Measurements from ENCODE around the gene BAZ2A.
A peak's percentile ranks its signal among the peaks of the same experiment; 100 is the strongest.

The BAZ2A gene

GRCh38 chr12:56632701-56633467 is 2.8 kb upstream of the BAZ2A start:
- in situ Hi-C loops (cut with HindIII; ENCODE audit: low pct_unique_long_range_greater_than_20kb, low sequenced_read_pairs) = no loop called here
- no peak for TF ChIP-seq JUND (IDR thresholded peaks at IDR 0.05; ENCODE audit: low read depth)
- DNase-seq (ENCODE audit: low read depth in 1 of 2, low spot score in 1 of 2) = no peak

GRCh38 chr12:56631790-56632700 is 1.9 kb upstream of the BAZ2A start:
- in situ Hi-C loops (cut with HindIII; ENCODE audit: low pct_unique_long_range_greater_than_20kb, low sequenced_read_pairs) = no loop called here
- no peak for TF ChIP-seq JUND (IDR thresholded peaks at IDR 0.05; ENCODE audit: low read depth)
- peak; percentile 88 to 90 for DNase-seq (ENCODE audit: low read depth in 1 of 2, low spot score in 1 of 2)

- no peak for DNase-seq (ENCODE audit: low read depth in 1 of 2, low spot score in 1 of 2)
- in situ Hi-C loops (cut with HindIII; ENCODE audit: low pct_unique_long_range_greater_than_20kb, low sequenced_read_pairs) = no loop called here
- no peak for TF ChIP-seq JUND (IDR thresholded peaks at IDR 0.05; ENCODE audit: low read depth)
Observed at GRCh38 chr12:56629459-56630179, 507 bp downstream of the BAZ2A start.

GRCh38 chr12:56628671-56629458 is 1.3 kb downstream of the BAZ2A start:
- in situ Hi-C loops (cut with HindIII; ENCODE audit: low pct_unique_long_range_greater_than_20kb, low sequenced_read_pairs) = no loop called here
- no peak for TF ChIP-seq JUND (IDR thresholded peaks at IDR 0.05; ENCODE audit: low read depth)
- DNase-seq (ENCODE audit: low read depth in 1 of 2, low spot score in 1 of 2) = peak in 1 of 2 experiments; percentile 46

GRCh38 chr12:56626701-56627100 is 3.4 kb downstream of the BAZ2A start:
- no peak for DNase-seq (ENCODE audit: low read depth in 1 of 2, low spot score in 1 of 2)
- in situ Hi-C loops (cut with HindIII; ENCODE audit: low pct_unique_long_range_greater_than_20kb, low sequenced_read_pairs) = no loop called here
- TF ChIP-seq JUND (IDR thresholded peaks at IDR 0.05; ENCODE audit: low read depth) = no peak

GRCh38 chr12:56622535-56622934 is 7.6 kb downstream of the BAZ2A start:
- DNase-seq (ENCODE audit: low read depth in 1 of 2, low spot score in 1 of 2) = no peak
- no peak for TF ChIP-seq JUND (IDR thresholded peaks at IDR 0.05; ENCODE audit: low read depth)
- in situ Hi-C loops (cut with HindIII; ENCODE audit: low pct_unique_long_range_greater_than_20kb, low sequenced_read_pairs) = no loop called here

- in situ Hi-C loops (cut with HindIII; ENCODE audit: low pct_unique_long_range_greater_than_20kb, low sequenced_read_pairs) = no loop called here
Observed at GRCh38 chr12:56616925-56617324, 13.2 kb downstream of the BAZ2A start.

GRCh38 chr12:56616244-56616643 is 13.9 kb downstream of the BAZ2A start:
- TF ChIP-seq JUND (IDR thresholded peaks at IDR 0.05; ENCODE audit: low read depth) = no peak
- no peak for DNase-seq (ENCODE audit: low read depth in 1 of 2, low spot score in 1 of 2)
- in situ Hi-C loops (cut with HindIII; ENCODE audit: low pct_unique_long_range_greater_than_20kb, low sequenced_read_pairs) = no loop called here

More at GRCh38 chr12:56616925-56617324, 13.2 kb downstream of the BAZ2A start:
- no peak for DNase-seq (ENCODE audit: low read depth in 1 of 2, low spot score in 1 of 2)
- TF ChIP-seq JUND (IDR thresholded peaks at IDR 0.05; ENCODE audit: low read depth) = no peak

- in situ Hi-C loops (cut with HindIII; ENCODE audit: low pct_unique_long_range_greater_than_20kb, low sequenced_read_pairs) = no loop called here
- no peak for TF ChIP-seq JUND (IDR thresholded peaks at IDR 0.05; ENCODE audit: low read depth)
- DNase-seq (ENCODE audit: low read depth in 1 of 2, low spot score in 1 of 2) = no peak
Observed at GRCh38 chr12:56614627-56615026, 15.5 kb downstream of the BAZ2A start.

GRCh38 chr12:56604355-56604754 is 25.8 kb downstream of the BAZ2A start:
- in situ Hi-C loops (cut with HindIII; ENCODE audit: low pct_unique_long_range_greater_than_20kb, low sequenced_read_pairs) = no loop called here
- DNase-seq (ENCODE audit: low read depth in 1 of 2, low spot score in 1 of 2) = no peak
- TF ChIP-seq JUND (IDR thresholded peaks at IDR 0.05; ENCODE audit: low read depth) = no peak

GRCh38 chr12:56602239-56602638 is 27.9 kb downstream of the BAZ2A start:
- TF ChIP-seq JUND (IDR thresholded peaks at IDR 0.05; ENCODE audit: low read depth) = no peak
- in situ Hi-C loops (cut with HindIII; ENCODE audit: low pct_unique_long_range_greater_than_20kb, low sequenced_read_pairs) = no loop called here
- no peak for DNase-seq (ENCODE audit: low read depth in 1 of 2, low spot score in 1 of 2)

GRCh38 chr12:56601503-56601902 is 28.6 kb downstream of the BAZ2A start:
- no peak for TF ChIP-seq JUND (IDR thresholded peaks at IDR 0.05; ENCODE audit: low read depth)
- in situ Hi-C loops (cut with HindIII; ENCODE audit: low pct_unique_long_range_greater_than_20kb, low sequenced_read_pairs) = no loop called here
- DNase-seq (ENCODE audit: low read depth in 1 of 2, low spot score in 1 of 2) = peak; percentile 26 to 33

Data from T47D (cell line).